GM23338 (cell line): ENCODE data around the gene TBATA. TPM values are rescaled to one million over a fixed set of nuclear protein-coding genes. Genes with fewer than 3 reads are reported as not detected.

ENCODE experiments used
- ATAC-seq: fragments of 200-7000 bp; cut with Tn5 transposase; 3 replicates; pipeline ENCODE4 v1.9.1; 2020
- DNase-seq: peaks from one replicate; pipeline ENCODE4 v3.0.0-alpha.2; 2015; ENCODE audit warnings: low spot score
- H2AFZ ChIP-seq: fragments of 200-600 bp; sonication (generic); 2 replicates; pipeline ENCODE4 v1.8.0; 2016; ENCODE audit warnings: antibody characterized with exemption, mild to moderate bottlenecking, moderate library complexity
- H3F3A ChIP-seq: fragments of 200-600 bp; sonication (generic); replicated peaks from 2 replicates; pipeline ENCODE4 v1.8.0; 2017; ENCODE audit warnings: antibody characterized with exemption, mixed run types, low read depth
- H3K27ac ChIP-seq: fragments of 200-600 bp; sonication (generic); 2 replicates; pipeline ENCODE4 v1.6.1; 2016; ENCODE audit warnings: low read depth
- H3K27me3 ChIP-seq: fragments of 200-600 bp; sonication (generic); 2 replicates; pipeline ENCODE4 v1.8.0; 2016; ENCODE audit warnings: mild to moderate bottlenecking, mixed run types, moderate library complexity; ENCODE audit not compliant: insufficient read depth
- H3K36me3 ChIP-seq: fragments of 200-600 bp; sonication (generic); 2 replicates; pipeline ENCODE4 v1.8.0; 2016; ENCODE audit warnings: mild to moderate bottlenecking; ENCODE audit not compliant: insufficient read depth
- H3K4me1 ChIP-seq: fragments of 200-600 bp; sonication (generic); 2 replicates; pipeline ENCODE4 v1.8.0; 2016; ENCODE audit warnings: mild to moderate bottlenecking, moderate library complexity; ENCODE audit not compliant: insufficient read depth
- H3K4me2 ChIP-seq: fragments of 200-600 bp; sonication (generic); 2 replicates; pipeline ENCODE4 v1.7.1; 2017; ENCODE audit warnings: mixed run types
- H3K4me3 ChIP-seq: fragments of 200-600 bp; sonication (generic); 2 replicates; pipeline ENCODE4 v1.6.1; 2016; ENCODE audit warnings: mixed run types
- H3K79me2 ChIP-seq: fragments of 200-600 bp; sonication (generic); replicated peaks from 2 replicates; pipeline ENCODE4 v1.8.0; 2017; ENCODE audit warnings: mild to moderate bottlenecking; ENCODE audit not compliant: insufficient read depth
- H3K9me2 ChIP-seq: fragments of 200-600 bp; sonication (generic); 2 replicates; pipeline ENCODE4 v1.8.0; 2017; ENCODE audit not compliant: insufficient read depth
- H4K20me1 ChIP-seq: fragments of 200-600 bp; sonication (generic); replicated peaks from 2 replicates; pipeline ENCODE4 v1.8.0; 2017; ENCODE audit warnings: mild to moderate bottlenecking; ENCODE audit not compliant: insufficient read depth
- H3K27ac Mint-ChIP-seq: 2 replicates; pipeline ENCODE4 v1.8.0; 2020; ENCODE audit warnings: inconsistent platforms, mild to moderate bottlenecking, moderate library complexity, mixed read lengths
- H3K27me3 Mint-ChIP-seq: 3 replicates; pipeline ENCODE4 v1.8.0; 2022; ENCODE audit warnings: low read depth, mild to moderate bottlenecking, moderate library complexity, mixed read lengths, inconsistent platforms; ENCODE audit not compliant: insufficient read depth, poor library complexity
- H3K36me3 Mint-ChIP-seq: 3 replicates; pipeline ENCODE4 v1.8.0; 2021; ENCODE audit warnings: low read depth, mild to moderate bottlenecking, inconsistent platforms, moderate library complexity, mixed read lengths
- H3K4me1 Mint-ChIP-seq: 3 replicates; pipeline ENCODE4 v1.8.0; 2020; ENCODE audit warnings: mild to moderate bottlenecking, inconsistent platforms, mixed read lengths
- H3K4me3 Mint-ChIP-seq: 3 replicates; pipeline ENCODE4 v1.8.0; 2021; ENCODE audit warnings: moderate library complexity, mild to moderate bottlenecking, inconsistent platforms, mixed read lengths
- H3K9me3 Mint-ChIP-seq: 3 replicates; pipeline ENCODE4 v1.8.0; 2020; ENCODE audit warnings: moderate library complexity, mild to moderate bottlenecking, inconsistent platforms, mixed read lengths
- ETS1 ChIP-seq: IDR thresholded peaks from 2 replicates; pipeline ENCODE4 v1.6.1; 2016; ENCODE audit warnings: antibody characterized with exemption
- EZH2 ChIP-seq: fragments of 200-600 bp; sonication (generic); IDR thresholded peaks from one replicate; pipeline ENCODE4 v1.8.0; 2017; ENCODE audit warnings: antibody characterized with exemption, mild to moderate bottlenecking, low read depth; ENCODE audit not compliant: unreplicated experiment
- EZH2phosphoT487 ChIP-seq: fragments of 200-600 bp; sonication (generic); IDR thresholded peaks from one replicate; pipeline ENCODE4 v1.8.1; 2018; ENCODE audit warnings: antibody characterized with exemption; ENCODE audit not compliant: unreplicated experiment
- JUNB ChIP-seq: IDR thresholded peaks from one replicate; pipeline ENCODE4 v1.6.1; 2016; ENCODE audit warnings: antibody characterized with exemption; ENCODE audit not compliant: unreplicated experiment
- POLR2AphosphoS5 ChIP-seq: IDR thresholded peaks from 2 replicates; pipeline ENCODE4 v1.6.1; 2016; ENCODE audit warnings: antibody characterized with exemption, low read depth
- STAT1 ChIP-seq: IDR thresholded peaks from one replicate; pipeline ENCODE4 v1.6.1; 2016; ENCODE audit warnings: antibody characterized with exemption; ENCODE audit not compliant: unreplicated experiment
- ZNF114 ChIP-seq: fragments of 250-450 bp; sonication (Bioruptor Pico); IDR thresholded peaks from 2 replicates; pipeline ENCODE4 v1.5.0; 2020; ENCODE audit warnings: mild to moderate bottlenecking, moderate library complexity
- ZNF331 ChIP-seq: fragments of 250-450 bp; sonication (Bioruptor Pico); IDR thresholded peaks from 2 replicates; pipeline ENCODE4 v1.5.0; 2020; ENCODE audit warnings: low read depth, mild to moderate bottlenecking, moderate library complexity
- ZNF462 ChIP-seq: fragments of 250-450 bp; sonication (Bioruptor Pico); IDR thresholded peaks from 2 replicates; pipeline ENCODE4 v1.5.0; 2020; ENCODE audit warnings: mild to moderate bottlenecking, moderate library complexity
- polyA plus RNA-seq: library from polyadenylated mRNA; unstranded; fragments of >200 nt; fragmentation: Nextera tagmentation; extraction: Ambion mirVana; gene quantifications from 2 replicates; pipeline ENCODE4 v1.2.1, GENCODE V29; 2016
- total RNA-seq: library from RNA; depleted of rRNA; stranded (reverse); fragments of >200 nt; shearing (Covaris generic); gene quantifications from 2 replicates; pipeline ENCODE4 v1.2.3, GENCODE V29; 2014

TBATA gene
- total and polyA plus RNA-seq, 2 experiments from 2014 or later = not detected

GRCh38 chr10:70780772-70781171 is 4.4 kb downstream of the TBATA start:
- Histone ChIP-seq H3K9me2 (peaks cover 4% of the 10 kb centered on the region; the same call in 1 of the 2 replicates), H2AFZ (no peak overlapping the region), H3K4me1 (no peaks in the 10 kb centered on the region), H3K36me3 (no peaks in the 10 kb centered on the region), H3K27me3 (no peaks in the 10 kb centered on the region), H3K79me2 (no peaks in the 10 kb centered on the region), H3K4me2 (no peak overlapping the region), H3K27ac (no peak overlapping the region), H4K20me1 (no peaks in the 10 kb centered on the region; the same call in 1 of the 2 replicates), H3F3A (no peaks in the 10 kb centered on the region), H3K4me3 (no peak overlapping the region)
- TF ChIP-seq ZNF114 = no peak
- TF ChIP-seq EZH2 = no peak
- TF ChIP-seq ZNF462 (CRISPR knock-in tag) = no peak
- no peak for TF ChIP-seq JUNB
- no peak for TF ChIP-seq EZH2phosphoT487
- TF ChIP-seq POLR2AphosphoS5 = no peak
- no peak for TF ChIP-seq STAT1
- no peak for TF ChIP-seq ETS1
- TF ChIP-seq ZNF331 = no peak
- H3K4me3 Mint-ChIP-seq = no peak overlapping the region
- no peaks in the 10 kb centered on the region for H3K9me3 Mint-ChIP-seq
- ATAC-seq (no peak), DNase-seq (no peak)
- H3K4me1 Mint-ChIP-seq = peaks cover 5% of the 10 kb centered on the region; the same call in 2 of the 3 replicates
- peaks cover 3% of the 10 kb centered on the region for H3K27me3 Mint-ChIP-seq
- no peak overlapping the region for H3K27ac Mint-ChIP-seq
- no peaks in the 10 kb centered on the region for H3K36me3 Mint-ChIP-seq
